HL-60 (cell line): ENCODE data around the gene POLR1B.
"Not testable (repeated sequence)": the region's sequence is repeated elsewhere in the genome, so short reads cannot be mapped to it uniquely, and the experiment has no call there.

Source experiments
- DNase-seq, 2 experiments: peaks; one replicate each; pipeline ENCODE4 v3.0.0-alpha.2; 2010 to 2020; ENCODE audit warnings: low read depth in 1 of 2, low spot score in 1 of 2
- H3K27ac ChIP-seq: fragments of 250-450 bp; sonication (Bioruptor Pico); replicated peaks from 2 replicates; pipeline ENCODE4 v1.5.1; 2020; ENCODE audit warnings: mild to moderate bottlenecking, moderate library complexity
- H3K27me3 ChIP-seq: fragments of 250-450 bp; sonication (Bioruptor Pico); 2 replicates; pipeline ENCODE4 v1.5.1; 2021; ENCODE audit warnings: mild to moderate bottlenecking, moderate library complexity; ENCODE audit not compliant: insufficient read depth, poor library complexity, severe bottlenecking
- H3K4me3 ChIP-seq: replicated peaks from 2 replicates; pipeline ENCODE4 v1.5.1; 2011; ENCODE audit warnings: mild to moderate bottlenecking, control low read depth, low read length; ENCODE audit not compliant: insufficient read depth
- GABPA ChIP-seq: IDR thresholded peaks from 2 replicates; pipeline ENCODE4 v1.6.1; 2012; ENCODE audit warnings: low read depth
- POLR2AphosphoS5 ChIP-seq: IDR thresholded peaks from 2 replicates; pipeline ENCODE4 v1.6.1; 2012; ENCODE audit warnings: low read depth
- SPI1 ChIP-seq: IDR thresholded peaks from 2 replicates; pipeline ENCODE4 v1.6.1; 2012; ENCODE audit warnings: low read depth, mild to moderate bottlenecking, borderline replicate concordance
- TF ChIP-seq, protein P1 (sequence below): IDR thresholded peaks from one replicate; pipeline ENCODE4 v1.5.1; 2011; ENCODE audit warnings: low read length, control low read depth, inconsistent platforms; ENCODE audit not compliant: insufficient read depth
- TF ChIP-seq, protein P2 (sequence below): IDR thresholded peaks from 2 replicates; pipeline ENCODE4 v1.6.1; 2012; ENCODE audit warnings: low read depth; ENCODE audit not compliant: insufficient replicate concordance

POLR1B gene

DNA sequence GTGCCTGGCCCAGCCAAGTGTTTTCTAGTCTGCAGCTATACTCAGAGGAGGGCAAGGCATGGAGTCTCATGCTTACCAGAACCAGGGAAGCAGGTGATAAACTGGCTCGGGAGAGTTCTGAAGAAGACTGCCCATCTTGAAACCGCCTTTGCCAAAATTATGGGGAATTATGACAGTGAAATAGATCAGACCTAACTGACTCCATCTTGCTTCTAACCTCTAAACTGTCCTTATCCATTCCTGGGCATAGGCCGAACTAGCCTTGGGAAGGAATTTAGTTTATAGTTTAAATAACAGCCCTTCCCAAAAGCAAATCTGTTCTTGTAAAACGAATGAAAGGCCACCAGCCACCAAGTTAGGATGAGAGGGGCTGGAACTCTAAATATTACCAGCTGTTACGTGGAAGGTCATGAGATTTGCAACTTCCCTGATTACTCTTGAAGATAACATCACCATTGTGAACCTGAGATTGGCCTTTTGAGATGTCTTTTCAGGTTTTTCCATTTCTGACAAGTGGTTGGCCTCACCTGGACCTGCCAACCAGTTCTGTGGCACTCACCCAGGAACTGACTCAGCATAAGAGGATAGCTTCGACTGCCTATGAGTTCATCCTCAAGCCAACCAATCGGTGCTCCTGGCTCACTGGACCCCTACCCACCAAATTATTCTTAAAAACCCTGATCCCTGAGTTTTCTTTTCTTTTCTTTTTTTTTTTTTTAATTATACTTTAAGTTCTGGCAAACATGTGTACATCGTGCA is 65.6 kb downstream of the POLR1B start:
- TF ChIP-seq, protein P1, sequence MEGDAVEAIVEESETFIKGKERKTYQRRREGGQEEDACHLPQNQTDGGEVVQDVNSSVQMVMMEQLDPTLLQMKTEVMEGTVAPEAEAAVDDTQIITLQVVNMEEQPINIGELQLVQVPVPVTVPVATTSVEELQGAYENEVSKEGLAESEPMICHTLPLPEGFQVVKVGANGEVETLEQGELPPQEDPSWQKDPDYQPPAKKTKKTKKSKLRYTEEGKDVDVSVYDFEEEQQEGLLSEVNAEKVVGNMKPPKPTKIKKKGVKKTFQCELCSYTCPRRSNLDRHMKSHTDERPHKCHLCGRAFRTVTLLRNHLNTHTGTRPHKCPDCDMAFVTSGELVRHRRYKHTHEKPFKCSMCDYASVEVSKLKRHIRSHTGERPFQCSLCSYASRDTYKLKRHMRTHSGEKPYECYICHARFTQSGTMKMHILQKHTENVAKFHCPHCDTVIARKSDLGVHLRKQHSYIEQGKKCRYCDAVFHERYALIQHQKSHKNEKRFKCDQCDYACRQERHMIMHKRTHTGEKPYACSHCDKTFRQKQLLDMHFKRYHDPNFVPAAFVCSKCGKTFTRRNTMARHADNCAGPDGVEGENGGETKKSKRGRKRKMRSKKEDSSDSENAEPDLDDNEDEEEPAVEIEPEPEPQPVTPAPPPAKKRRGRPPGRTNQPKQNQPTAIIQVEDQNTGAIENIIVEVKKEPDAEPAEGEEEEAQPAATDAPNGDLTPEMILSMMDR: no peak
- TF ChIP-seq POLR2AphosphoS5 (no peak), SPI1 (no peak), GABPA (no peak)
- TF ChIP-seq, protein P2, sequence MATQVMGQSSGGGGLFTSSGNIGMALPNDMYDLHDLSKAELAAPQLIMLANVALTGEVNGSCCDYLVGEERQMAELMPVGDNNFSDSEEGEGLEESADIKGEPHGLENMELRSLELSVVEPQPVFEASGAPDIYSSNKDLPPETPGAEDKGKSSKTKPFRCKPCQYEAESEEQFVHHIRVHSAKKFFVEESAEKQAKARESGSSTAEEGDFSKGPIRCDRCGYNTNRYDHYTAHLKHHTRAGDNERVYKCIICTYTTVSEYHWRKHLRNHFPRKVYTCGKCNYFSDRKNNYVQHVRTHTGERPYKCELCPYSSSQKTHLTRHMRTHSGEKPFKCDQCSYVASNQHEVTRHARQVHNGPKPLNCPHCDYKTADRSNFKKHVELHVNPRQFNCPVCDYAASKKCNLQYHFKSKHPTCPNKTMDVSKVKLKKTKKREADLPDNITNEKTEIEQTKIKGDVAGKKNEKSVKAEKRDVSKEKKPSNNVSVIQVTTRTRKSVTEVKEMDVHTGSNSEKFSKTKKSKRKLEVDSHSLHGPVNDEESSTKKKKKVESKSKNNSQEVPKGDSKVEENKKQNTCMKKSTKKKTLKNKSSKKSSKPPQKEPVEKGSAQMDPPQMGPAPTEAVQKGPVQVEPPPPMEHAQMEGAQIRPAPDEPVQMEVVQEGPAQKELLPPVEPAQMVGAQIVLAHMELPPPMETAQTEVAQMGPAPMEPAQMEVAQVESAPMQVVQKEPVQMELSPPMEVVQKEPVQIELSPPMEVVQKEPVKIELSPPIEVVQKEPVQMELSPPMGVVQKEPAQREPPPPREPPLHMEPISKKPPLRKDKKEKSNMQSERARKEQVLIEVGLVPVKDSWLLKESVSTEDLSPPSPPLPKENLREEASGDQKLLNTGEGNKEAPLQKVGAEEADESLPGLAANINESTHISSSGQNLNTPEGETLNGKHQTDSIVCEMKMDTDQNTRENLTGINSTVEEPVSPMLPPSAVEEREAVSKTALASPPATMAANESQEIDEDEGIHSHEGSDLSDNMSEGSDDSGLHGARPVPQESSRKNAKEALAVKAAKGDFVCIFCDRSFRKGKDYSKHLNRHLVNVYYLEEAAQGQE: no peak
- Histone ChIP-seq H3K27me3 (no peaks in the 10 kb centered on the region), H3K27ac (no peak overlapping the region), H3K4me3 (no peak overlapping the region)
- no peak for DNase-seq

DNA sequence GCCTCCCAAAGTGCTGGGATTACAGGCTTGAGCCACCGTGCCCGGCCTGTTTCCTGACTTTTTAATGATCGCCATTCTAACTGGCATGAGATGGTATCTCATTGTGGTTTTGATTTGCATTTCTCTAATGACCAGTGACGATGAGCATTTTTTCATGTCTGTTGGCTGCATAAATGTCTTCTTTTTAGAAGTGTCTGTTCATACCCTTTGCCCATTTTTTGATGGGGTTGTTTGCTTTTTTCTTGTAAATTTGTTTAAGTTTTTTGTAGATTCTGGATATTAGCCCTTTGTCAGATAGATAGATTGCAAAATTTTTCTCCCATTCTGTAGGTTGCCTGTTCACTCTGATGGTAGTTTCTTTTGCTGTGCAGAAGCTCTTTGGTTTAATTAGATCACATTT is 67.1 kb downstream of the POLR1B start:
- H3K4me3 ChIP-seq, H3K27ac ChIP-seq, H3K27me3 ChIP-seq, DNase-seq: not testable (repeated sequence)

DNA sequence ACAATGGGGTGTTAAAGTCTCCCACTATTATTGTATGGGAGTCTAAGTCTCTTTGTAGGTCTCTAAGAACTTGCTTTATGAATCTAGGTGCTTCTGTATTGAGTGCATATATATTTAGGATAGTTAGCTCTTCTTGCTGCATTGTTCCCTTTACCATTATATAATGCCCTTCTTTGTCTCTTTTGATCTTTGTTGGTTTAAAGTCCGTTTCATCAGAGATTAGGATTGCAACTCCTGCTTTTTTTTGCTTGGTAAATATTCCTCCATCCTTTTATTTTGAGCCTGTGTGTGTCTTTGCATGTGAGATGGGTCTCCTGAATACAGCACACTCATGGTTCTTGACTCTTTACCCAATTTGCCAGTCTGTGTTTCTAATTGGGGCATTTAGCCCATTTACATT is 70.0 kb downstream of the POLR1B start:
- not testable (repeated sequence) for H3K27me3 ChIP-seq

GRCh38 chr2:112614201-112614840 is 72.1 kb downstream of the POLR1B start:
- no peaks in the 10 kb centered on the region for H3K27me3 ChIP-seq
- TF ChIP-seq GABPA: no peak
- TF ChIP-seq, protein P2: no peak
- H3K27ac ChIP-seq: no peak overlapping the region
- DNase-seq: no peak
- H3K4me3 ChIP-seq: no peak overlapping the region

More for the DNA sequence above, 70.0 kb downstream of the POLR1B start:
- not testable (repeated sequence) for H3K27ac ChIP-seq, H3K4me3 ChIP-seq, DNase-seq

- no peak overlapping the region for H3K4me3 ChIP-seq
- no peaks in the 10 kb centered on the region for H3K27me3 ChIP-seq
- TF ChIP-seq, protein P1: no peak
- TF ChIP-seq GABPA: no peak
- TF ChIP-seq POLR2AphosphoS5: no peak
- H3K27ac ChIP-seq: no peak overlapping the region
- no peak for DNase-seq
Observed at GRCh38 chr2:112615051-112615450, 72.8 kb downstream of the POLR1B start.

GRCh38 chr2:112615798-112616197 is 73.5 kb downstream of the POLR1B start:
- not testable (repeated sequence) for H3K4me3 ChIP-seq, H3K27me3 ChIP-seq, H3K27ac ChIP-seq

More at GRCh38 chr2:112615798-112616197, 73.5 kb downstream of the POLR1B start:
- DNase-seq: not testable (repeated sequence)
